Measurements from ENCODE around the gene C2CD5. TPM values are rescaled to one million over a fixed set of nuclear protein-coding genes. Genes with fewer than 3 reads are reported as not detected.

Gene C2CD5
- total RNA-seq, 4 donors from 2014 or later, result 43.7 to 68.5 (median 46.8) TPM

DNA sequence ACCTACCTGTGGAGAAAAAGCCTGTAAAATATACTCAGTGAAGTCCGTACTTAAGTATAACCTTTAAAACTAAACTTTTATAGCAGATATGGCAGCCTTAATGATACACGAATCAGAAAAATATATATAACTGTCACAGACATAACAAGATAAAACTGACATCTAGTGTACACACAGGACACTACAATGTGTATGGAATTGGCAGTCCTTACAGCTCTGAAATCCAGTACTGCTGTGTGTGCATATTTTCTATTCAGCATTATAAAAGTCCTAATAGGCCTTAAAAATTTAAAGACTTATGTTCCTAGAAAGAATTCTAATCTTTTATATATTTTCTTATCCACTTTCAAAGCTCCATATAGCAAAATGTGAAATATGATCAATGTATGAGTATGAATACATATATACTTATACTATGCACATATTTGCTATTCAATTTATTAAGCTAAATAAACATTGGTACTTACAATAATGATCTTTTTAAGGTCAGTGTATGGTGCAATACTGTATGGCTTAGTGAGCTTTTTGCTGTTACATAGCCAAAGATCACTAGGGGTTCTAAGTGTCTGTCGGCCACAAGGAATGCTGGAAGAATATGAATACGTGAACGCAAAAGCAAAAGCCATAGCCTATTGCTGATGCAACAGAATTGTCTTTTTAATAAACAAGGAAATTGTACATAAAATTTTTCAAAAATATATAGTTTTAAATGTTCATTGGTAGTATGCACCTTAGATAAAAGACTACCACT is 69.2 kb downstream of the C2CD5 start:
- no peak overlapping the region for H3K27ac ChIP-seq
- peaks cover 0 to 35% (median 0%) of the 10 kb centered on the region in 3 donors for H3K36me3 ChIP-seq
- no peak overlapping the region for H3K4me3 ChIP-seq
- no peaks in the 10 kb centered on the region for H3K27me3 ChIP-seq
- DNase-seq, result no peak
- TF ChIP-seq CTCF (IDR thresholded peaks at IDR 0.05) (no peak), POLR2A (IDR thresholded peaks at IDR 0.05) (no peak)
- H3K9me3 ChIP-seq, result no peaks in the 10 kb centered on the region
- no peaks in the 10 kb centered on the region for H3K4me1 ChIP-seq

DNA sequence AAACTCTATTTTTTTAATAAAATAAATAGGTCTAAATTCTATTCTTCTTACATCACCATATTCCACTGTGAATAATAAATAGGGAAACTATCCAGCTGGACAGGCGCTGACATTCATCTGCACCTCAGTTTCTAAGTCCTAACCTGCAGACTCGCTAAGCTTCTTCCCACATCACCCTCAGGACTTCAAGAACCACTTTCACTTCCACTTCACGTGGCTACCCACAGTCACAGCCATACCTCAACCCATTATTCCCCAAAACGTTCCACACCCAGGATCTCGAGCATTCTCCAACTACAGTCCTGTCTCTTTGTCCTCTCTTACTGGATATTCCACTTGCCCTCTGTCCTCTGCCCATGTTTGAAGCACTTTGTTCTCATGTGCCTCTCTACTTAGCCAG is 71.1 kb downstream of the C2CD5 start:
- H3K36me3 ChIP-seq, result peaks cover 0 to 51% (median 0%) of the 10 kb centered on the region in 3 donors
- TF ChIP-seq POLR2A (IDR thresholded peaks at IDR 0.05) (no peak), CTCF (IDR thresholded peaks at IDR 0.05) (no peak)

DNA sequence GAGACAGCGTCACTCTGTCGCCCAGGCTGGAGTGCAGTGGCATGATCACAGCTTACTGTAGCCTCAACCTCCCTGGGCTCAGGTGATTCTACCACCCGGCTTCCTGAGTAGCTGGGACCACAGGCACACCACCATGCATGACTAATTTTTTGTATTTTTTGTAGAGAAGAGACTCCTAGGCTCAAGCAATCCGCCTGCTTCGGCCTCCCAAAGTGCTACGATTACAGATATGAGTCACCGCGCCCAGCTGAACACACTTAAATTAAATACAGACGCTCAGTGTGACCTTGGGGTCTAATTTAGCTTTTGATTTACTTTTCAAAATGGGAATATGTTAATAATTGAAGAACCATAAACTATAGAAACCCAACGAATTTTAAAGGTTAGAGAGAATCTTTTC is 77.2 kb downstream of the C2CD5 start:
- TF ChIP-seq POLR2A (IDR thresholded peaks at IDR 0.05) (no peak), CTCF (IDR thresholded peaks at IDR 0.05) (no peak)
- no peak overlapping the region for H3K4me3 ChIP-seq

More for the DNA sequence above, 71.1 kb downstream of the C2CD5 start:
- DNase-seq, result no peak
- H3K4me1 ChIP-seq, result no peaks in the 10 kb centered on the region
- no peaks in the 10 kb centered on the region for H3K9me3 ChIP-seq
- no peak overlapping the region for H3K27ac ChIP-seq
- H3K4me3 ChIP-seq, result no peak overlapping the region
- no peaks in the 10 kb centered on the region for H3K27me3 ChIP-seq

DNA sequence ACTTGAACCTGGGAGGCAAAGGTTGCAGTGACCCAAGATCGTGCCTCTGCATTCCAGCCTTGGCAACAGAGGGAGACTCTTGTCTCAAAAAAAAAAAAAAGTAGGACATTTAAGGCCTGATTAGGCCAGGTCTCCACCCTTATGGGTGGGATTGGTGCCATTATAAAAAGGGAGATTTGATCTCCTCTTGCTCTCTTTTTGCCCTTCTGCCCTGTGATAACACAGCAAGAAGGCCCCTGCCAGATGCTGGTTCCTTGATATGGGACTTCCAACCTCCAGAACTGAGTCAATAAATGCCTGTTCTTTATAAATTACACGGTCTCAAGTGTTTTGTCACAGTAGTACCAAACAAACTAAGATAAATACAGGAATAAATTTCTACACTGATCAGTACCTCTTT is 81.0 kb downstream of the C2CD5 start:
- peaks cover 0 to 12% (median 0%) of the 10 kb centered on the region in 3 donors for H3K36me3 ChIP-seq
- no peaks in the 10 kb centered on the region for H3K27me3 ChIP-seq
- no peak overlapping the region for H3K4me3 ChIP-seq
- H3K9me3 ChIP-seq, result no peaks in the 10 kb centered on the region
- DNase-seq, result no peak
- no peak for TF ChIP-seq CTCF (IDR thresholded peaks at IDR 0.05)
- TF ChIP-seq POLR2A (IDR thresholded peaks at IDR 0.05), result no peak
- no peak overlapping the region for H3K27ac ChIP-seq
- no peaks in the 10 kb centered on the region for H3K4me1 ChIP-seq

More for the DNA sequence above, 77.2 kb downstream of the C2CD5 start:
- Histone ChIP-seq H3K9me3 (no peaks in the 10 kb centered on the region), H3K27me3 (no peaks in the 10 kb centered on the region), H3K27ac (no peak overlapping the region), H3K36me3 (peaks cover 0 to 39% (median 0%) of the 10 kb centered on the region in 3 donors), H3K4me1 (no peaks in the 10 kb centered on the region)
- DNase-seq, result no peak

DNA sequence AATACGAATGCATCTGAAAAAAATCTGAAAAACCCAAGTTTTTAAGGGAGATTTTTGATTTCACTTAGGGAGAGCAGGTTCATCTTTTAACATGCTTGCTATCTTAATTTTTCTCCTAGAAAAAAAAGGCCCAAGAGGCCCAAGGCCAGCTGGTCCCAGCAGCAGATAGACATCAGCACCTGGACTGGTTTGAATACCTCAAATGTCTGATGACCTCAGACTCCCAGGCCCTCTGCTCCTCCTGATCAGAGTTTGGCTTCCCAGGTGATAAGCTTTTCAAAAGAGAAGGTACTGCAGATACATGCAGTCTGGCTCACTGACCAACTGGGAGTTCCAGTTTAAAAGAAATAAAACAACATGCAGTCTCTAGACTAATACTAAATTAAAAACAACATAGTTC is 82.6 kb downstream of the C2CD5 start:
- Histone ChIP-seq H3K27ac (no peak overlapping the region), H3K27me3 (no peaks in the 10 kb centered on the region), H3K36me3 (no peaks in the 10 kb centered on the region), H3K4me1 (no peaks in the 10 kb centered on the region), H3K4me3 (no peak overlapping the region), H3K9me3 (no peaks in the 10 kb centered on the region)
- DNase-seq, result no peak
- TF ChIP-seq POLR2A (IDR thresholded peaks at IDR 0.05) (no peak), CTCF (IDR thresholded peaks at IDR 0.05) (no peak)
